GM19099 (cell line): ENCODE measurements around the gene RGS14.

Source experiments
- POLR2A ChIP-seq: IDR thresholded peaks from 3 replicates; pipeline ENCODE4 v1.6.1; 2011; ENCODE audit warnings: low read depth; ENCODE audit not compliant: insufficient read length; ENCODE audit errors: extremely low read depth

Gene RGS14

GRCh38 chr5:177363565-177363964, 5.8 kb downstream of the RGS14 start:
- TF ChIP-seq POLR2A: no peak

- TF ChIP-seq POLR2A: peak; percentile 36
Observed at GRCh38 chr5:177364159-177364962, 6.6 kb downstream of the RGS14 start.

- no peak for TF ChIP-seq POLR2A
Observed at GRCh38 chr5:177365845-177366527, 8.3 kb downstream of the RGS14 start.

- no peak for TF ChIP-seq POLR2A
Observed at GRCh38 chr5:177366528-177367322, 9.0 kb downstream of the RGS14 start.

GRCh38 chr5:177367323-177367848, 9.7 kb downstream of the RGS14 start:
- no peak for TF ChIP-seq POLR2A

GRCh38 chr5:177367981-177368868, 10.5 kb downstream of the RGS14 start:
- no peak for TF ChIP-seq POLR2A

- TF ChIP-seq POLR2A: no peak
Observed at GRCh38 chr5:177368869-177369644, 11.3 kb downstream of the RGS14 start.

- TF ChIP-seq POLR2A: no peak
Observed at GRCh38 chr5:177369645-177370440, 12.1 kb downstream of the RGS14 start.

GRCh38 chr5:177370488-177371119, 12.9 kb downstream of the RGS14 start:
- no peak for TF ChIP-seq POLR2A

GRCh38 chr5:177371120-177372033, 13.7 kb downstream of the RGS14 start:
- no peak for TF ChIP-seq POLR2A
